GM12878 (cell line): ENCODE data around the gene FAM210A. TPM values are rescaled to one million over a fixed set of nuclear protein-coding genes. Genes with fewer than 3 reads are reported as not detected.

Source experiments
- ATAC-seq: fragments of 200-7000 bp; cut with Tn5 transposase; 3 replicates; pipeline ENCODE4 v1.9.1; 2020; ENCODE audit warnings: mild to moderate bottlenecking, moderate library complexity
- BruUV-seq: library from RNA; stranded (reverse); fragments of 400-500 nt; replicated peaks from 2 replicates; lab custom pipeline; 2021; lab: Mats Ljungman, UMichigan
- CTCF ChIA-PET: fragments of 300-600 bp; sonication (Branson Sonifier 250); formaldehyde crosslinking; extraction: SDS; loops from one replicate; lab custom pipeline; 2021; ENCODE audit warnings: inconsistent platforms; lab: Yijun Ruan, JAX
- POLR2A ChIA-PET: fragments of 350-600 bp; formaldehyde crosslinking; extraction: SDS; loops from one replicate; lab custom pipeline; 2021; ENCODE audit warnings: inconsistent platforms; lab: Charles Lee
- RAD21 ChIA-PET: fragments of 300-600 bp; sonication (Branson Sonifier 250); formaldehyde crosslinking; loops from one replicate; lab custom pipeline; 2023; ENCODE audit warnings: antibody characterized with exemption; ENCODE audit not compliant: unreplicated experiment; lab: Charles Lee
- SMC1A ChIA-PET: fragments of 300-600 bp; sonication (Branson Sonifier 250); formaldehyde crosslinking; loops from one replicate; lab custom pipeline; 2023; ENCODE audit not compliant: unreplicated experiment, uncharacterized antibody; lab: Charles Lee
- DNase-seq: peaks from one replicate; pipeline ENCODE4 v3.0.0-alpha.2; 2011; ENCODE audit warnings: low read depth, low spot score
- FAIRE-seq: peaks from 3 replicates; lab custom pipeline; 2011; peaks lifted over from hg19 to GRCh38; lab: Jason Lieb, UNC
- H2AFZ ChIP-seq: 2 replicates; pipeline ENCODE4 v1.6.0; 2011; ENCODE audit warnings: low read depth, low read length, control low read depth; ENCODE audit not compliant: control insufficient read depth
- H3K27ac ChIP-seq: 2 replicates; pipeline ENCODE4 v1.5.1; 2011; ENCODE audit warnings: control low read depth; ENCODE audit not compliant: control insufficient read depth, insufficient read depth
- H3K27me3 ChIP-seq, 2 experiments: replicated peaks in 1 of 2; 2 replicates each; pipeline versions ENCODE4 v1.6.0 to v1.6.1; 2011; ENCODE audit warnings: low read length in 1 of 2; ENCODE audit not compliant: control insufficient read depth in 2 of 2, insufficient read depth in 2 of 2
- H3K36me3 ChIP-seq, 2 experiments: 2 replicates each; pipeline ENCODE4 v1.5.1; 2011; ENCODE audit warnings: low read length in 1 of 2; ENCODE audit not compliant: control insufficient read depth in 2 of 2, insufficient read depth in 2 of 2
- H3K4me1 ChIP-seq: 2 replicates; pipeline ENCODE4 v1.6.1; 2011; ENCODE audit warnings: mild to moderate bottlenecking, low read length, moderate library complexity, mixed read lengths; ENCODE audit not compliant: control insufficient read depth, insufficient read depth
- H3K4me2 ChIP-seq: 2 replicates; pipeline ENCODE4 v1.6.0; 2011; ENCODE audit warnings: control low read depth; ENCODE audit not compliant: control insufficient read depth, insufficient read depth
- H3K4me3 ChIP-seq: fragments of 200-600 bp; sonication (generic); 2 replicates; pipeline ENCODE4 v1.5.1; 2016
- H3K79me2 ChIP-seq: 2 replicates; pipeline ENCODE4 v1.6.0; 2011; ENCODE audit warnings: low read length; ENCODE audit not compliant: control insufficient read depth, insufficient read depth
- H3K9ac ChIP-seq: 2 replicates; pipeline ENCODE4 v1.8.0; 2011; ENCODE audit warnings: low read length, control low read depth, mixed read lengths; ENCODE audit not compliant: control insufficient read depth, insufficient read depth
- H3K9me3 ChIP-seq: replicated peaks from 3 replicates; pipeline ENCODE4 v1.5.1; 2011; ENCODE audit warnings: mild to moderate bottlenecking, low read length; ENCODE audit not compliant: control insufficient read depth, insufficient read depth
- H4K20me1 ChIP-seq: 2 replicates; pipeline ENCODE4 v1.6.0; 2011; ENCODE audit not compliant: control insufficient read depth, insufficient read depth
- BCLAF1 ChIP-seq: fragments of 450-650 bp; IDR thresholded peaks from 2 replicates; pipeline ENCODE4 v1.6.1; 2017; ENCODE audit warnings: antibody characterized with exemption, mild to moderate bottlenecking, moderate library complexity
- CHD1 ChIP-seq: IDR thresholded peaks from 2 replicates; pipeline ENCODE4 v1.6.1; 2012; ENCODE audit warnings: low read depth, low read length, improper control_type of control experiment
- DPF2 ChIP-seq: fragments of 450-650 bp; IDR thresholded peaks from 2 replicates; pipeline ENCODE4 v1.6.1; 2017; ENCODE audit warnings: mild to moderate bottlenecking
- E2F4 ChIP-seq: IDR thresholded peaks from 2 replicates; pipeline ENCODE4 v1.6.1; 2012; ENCODE audit warnings: low read depth, low read length, improper control_type of control experiment
- ETV6 ChIP-seq, 2 experiments: fragments of 450-650 bp in 1 of 2; IDR thresholded peaks in 1 of 2; conservative IDR thresholded peaks in 1 of 2; 2 replicates each; pipeline ENCODE4 v1.6.1; 2014; ENCODE audit warnings: antibody characterized with exemption in 1 of 2, borderline replicate concordance in 1 of 2, low read depth in 1 of 2, mild to moderate bottlenecking in 1 of 2, moderate library complexity in 1 of 2
- IRF4 ChIP-seq: IDR thresholded peaks from 2 replicates; pipeline ENCODE4 v1.6.1; 2011; ENCODE audit warnings: low read depth, low read length
- JUNB ChIP-seq: IDR thresholded peaks from 2 replicates; pipeline ENCODE4 v1.6.1; 2016; ENCODE audit warnings: antibody characterized with exemption, mild to moderate bottlenecking
- NFIC ChIP-seq: IDR thresholded peaks from 2 replicates; pipeline ENCODE4 v1.6.1; 2012; ENCODE audit warnings: low read depth, mild to moderate bottlenecking, inconsistent platforms, low read length, moderate library complexity
- SMC3 ChIP-seq: IDR thresholded peaks from 2 replicates; pipeline ENCODE4 v1.6.1; 2011; ENCODE audit warnings: low read length, improper control_type of control experiment, borderline replicate concordance
- SREBF1 ChIP-seq: IDR thresholded peaks from 2 replicates; pipeline ENCODE4 v1.6.1; 2012; ENCODE audit warnings: mild to moderate bottlenecking, low read length
- USF1 ChIP-seq: IDR thresholded peaks from 2 replicates; pipeline ENCODE4 v1.6.1; 2011; ENCODE audit warnings: borderline replicate concordance, low read depth, mild to moderate bottlenecking, moderate library complexity, mixed read lengths, low read length; ENCODE audit not compliant: insufficient read depth; ENCODE audit errors: extremely low read length
- ZBTB4 ChIP-seq: fragments of 450-650 bp; formaldehyde crosslinking; IDR thresholded peaks from 2 replicates; pipeline ENCODE4 v1.4.0; 2022; ENCODE audit warnings: mild to moderate bottlenecking, moderate library complexity
- ZSCAN29 ChIP-seq: fragments of 450-650 bp; IDR thresholded peaks from 2 replicates; pipeline ENCODE4 v1.6.1; 2017; ENCODE audit warnings: mild to moderate bottlenecking, moderate library complexity
- WGBS: methylation state at CpG from one replicate; pipeline ENCODE4 v1.1.6; 2016; ENCODE audit warnings: low lambda C conversion rate; ENCODE audit not compliant: insufficient replicate concordance, insufficient coverage; ENCODE audit errors: missing lambda C conversion rate; 5-methylcytosine and 5-hydroxymethylcytosine counted together
- in situ Hi-C: fragments of 300-500 bp; cut with MboI; formaldehyde crosslinking; loops from 9 replicates; pipeline ENCODE4 v1.14.3; 2018; ENCODE audit warnings: mixed read lengths
- intact Hi-C: fragments of 100-400 bp; cut with micrococcal nuclease; formaldehyde crosslinking; loops from one replicate; pipeline ENCODE4 v1.14.2; 2022; ENCODE audit not compliant: unreplicated experiment
- polyA plus RNA-seq, 11 experiments: library from polyadenylated mRNA; depleted of rRNA in 4 of 11; unstranded in 6 of 11; stranded (reverse) in 5 of 11; fragments of >200 nt; fragmentation: Nextera tagmentation in 4 of 11; fragmentation: Illumina TruSeq in 1 of 11; extraction: Ambion mirVana in 4 of 11; extraction: Trizol in 1 of 11; gene quantifications; 1 replicate in 1 of 11; 2 replicates in 10 of 11; pipeline versions ENCODE4 v1.2.1 to v1.2.3, GENCODE V29; 2011 to 2016; ENCODE audit warnings: inconsistent platforms in 2 of 11, missing spikeins in 2 of 11, low read depth in 1 of 11
- total RNA-seq, 4 experiments: library from RNA; depleted of rRNA in 3 of 4; stranded (reverse); fragments of >200 nt in 3 of 4; fragmentation: Illumina TruSeq in 1 of 4; extraction: Trizol in 1 of 4; gene quantifications; 2 replicates each; pipeline versions ENCODE4 v1.2.1 to v1.2.3, GENCODE V29; 2013 to 2021
- TF ChIP-seq, protein P1 (sequence below): IDR thresholded peaks from 2 replicates; pipeline ENCODE4 v1.6.1; 2012; ENCODE audit warnings: low read depth, low read length, improper control_type of control experiment

FAM210A gene
- total and polyA plus RNA-seq, 10 of the 15 experiments (the other 5 are each of a cell fraction or from before 2014, with no cell fraction given): 10.3 to 56.3 (median 17.7) TPM

GRCh38 chr18:13710414-13710831 lies 15.9 kb downstream of the FAM210A start:
- Histone ChIP-seq H3K4me2 (no peak overlapping the region), H3K36me3 (no peaks in the 10 kb centered on the region; a peak in 2 of 4 replicates), H3K9ac (no peak overlapping the region), H3K4me3 (no peak overlapping the region), H3K27me3 (no peaks in the 10 kb centered on the region), H3K27ac (no peak overlapping the region), H3K79me2 (peaks cover 46% of the 10 kb centered on the region), H3K9me3 (peaks cover 12% of the 10 kb centered on the region; the same call in 2 of the 3 replicates), H4K20me1 (no peaks in the 10 kb centered on the region), H2AFZ (no peak overlapping the region), H3K4me1 (no peaks in the 10 kb centered on the region)
- ATAC-seq (no peak), FAIRE-seq (no peak), DNase-seq (no peak)
- WGBS: 98% methylated on average over 6 of the region's 6 CpGs
- SMC1A ChIA-PET: no interaction called here
- intact Hi-C loops (no loop called here), in situ Hi-C loops (no loop called here)
- RAD21 ChIA-PET: no interaction called here
- CTCF ChIA-PET: no interaction called here
- POLR2A ChIA-PET: no interaction called here
- BruUV-seq: no TSS peak
- no peak for TF ChIP-seq SMC3
- TF ChIP-seq ZBTB4 (CRISPR knock-in tag): no peak
- TF ChIP-seq ETV6 (conservative IDR thresholded peaks at IDR 0.05 in 1 of 2, IDR thresholded peaks at IDR 0.05 in 1 of 2; ENCODE audit: borderline replicate concordance in 1 of 2, low read depth in 1 of 2): no peak
- no peak for TF ChIP-seq USF1
- TF ChIP-seq E2F4: no peak
- no peak for TF ChIP-seq NFIC
- no peak for TF ChIP-seq DPF2
- TF ChIP-seq SREBF1: no peak
- no peak for TF ChIP-seq IRF4
- no peak for TF ChIP-seq JUNB
- TF ChIP-seq CHD1: no peak
- TF ChIP-seq BCLAF1: no peak
- TF ChIP-seq, protein P1, sequence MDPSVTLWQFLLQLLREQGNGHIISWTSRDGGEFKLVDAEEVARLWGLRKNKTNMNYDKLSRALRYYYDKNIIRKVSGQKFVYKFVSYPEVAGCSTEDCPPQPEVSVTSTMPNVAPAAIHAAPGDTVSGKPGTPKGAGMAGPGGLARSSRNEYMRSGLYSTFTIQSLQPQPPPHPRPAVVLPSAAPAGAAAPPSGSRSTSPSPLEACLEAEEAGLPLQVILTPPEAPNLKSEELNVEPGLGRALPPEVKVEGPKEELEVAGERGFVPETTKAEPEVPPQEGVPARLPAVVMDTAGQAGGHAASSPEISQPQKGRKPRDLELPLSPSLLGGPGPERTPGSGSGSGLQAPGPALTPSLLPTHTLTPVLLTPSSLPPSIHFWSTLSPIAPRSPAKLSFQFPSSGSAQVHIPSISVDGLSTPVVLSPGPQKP: no peak
- TF ChIP-seq ZSCAN29: no peak
